ENCODE results near the gene ULK4. TPM values are rescaled to one million over a fixed set of nuclear protein-coding genes. Genes with fewer than 3 reads are reported as not detected.

Gene ULK4
- total and polyA plus RNA-seq, 9 donors, result 2.4 to 58.7 (median 7.3) TPM

DNA sequence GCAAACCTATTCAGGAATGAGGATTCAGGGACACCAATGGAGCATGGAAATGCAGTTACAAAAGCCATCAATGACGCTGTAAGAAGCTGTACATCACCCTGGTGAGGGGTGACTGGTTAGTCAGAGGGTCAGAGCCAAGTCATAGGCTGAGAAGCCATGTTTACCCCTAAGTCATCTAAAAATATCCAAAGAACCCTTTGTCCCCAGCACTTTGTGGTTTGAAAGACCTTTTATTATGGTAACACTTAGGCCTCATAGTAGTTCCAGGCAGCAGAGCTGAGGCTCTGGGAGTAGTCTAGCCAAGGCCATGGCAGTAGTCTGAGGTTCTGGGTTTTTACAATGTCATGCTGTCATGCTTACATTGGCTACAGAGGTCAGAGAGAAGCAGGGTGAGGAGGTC lies 631.4 kb downstream of the ULK4 start:
- DNase-seq, result no peak
- Histone ChIP-seq H3K27ac (no peak overlapping the region), H3K9me3 (no peaks in the 10 kb centered on the region), H3K4me3 (no peak overlapping the region), H3K4me1 (ENCODE audit: insufficient read depth) (peaks cover 3% of the 10 kb centered on the region), H3K36me3 (no peaks in the 10 kb centered on the region), H3K27me3 (no peaks in the 10 kb centered on the region)
- 89 to 96% (median 93%) methylated on average over 1 of the region's 1 CpG for WGBS, 3 donors
- intact Hi-C loops (cut with DNase I), result no loop called here
- TF ChIP-seq CTCF (IDR thresholded peaks at IDR 0.05), result no peak
- no peak for TF ChIP-seq POLR2A (IDR thresholded peaks at IDR 0.05)
- TF ChIP-seq EP300 (IDR thresholded peaks at IDR 0.05), result no peak

GRCh38 chr3:41329881-41330280 lies 632.0 kb downstream of the ULK4 start:
- Histone ChIP-seq H3K4me1 (ENCODE audit: insufficient read depth) (peaks cover 3% of the 10 kb centered on the region), H3K27ac (no peak overlapping the region), H3K4me3 (no peak overlapping the region), H3K36me3 (no peaks in the 10 kb centered on the region), H3K9me3 (no peaks in the 10 kb centered on the region), H3K27me3 (no peaks in the 10 kb centered on the region)
- intact Hi-C loops (cut with DNase I), result no loop called here
- WGBS, 3 donors, result 35 to 41% (median 40%) methylated on average over 2 of the region's 2 CpGs
- no peak for TF ChIP-seq POLR2A (IDR thresholded peaks at IDR 0.05)
- TF ChIP-seq CTCF (IDR thresholded peaks at IDR 0.05), result no peak
- TF ChIP-seq EP300 (IDR thresholded peaks at IDR 0.05), result no peak
- DNase-seq, result no peak

DNA sequence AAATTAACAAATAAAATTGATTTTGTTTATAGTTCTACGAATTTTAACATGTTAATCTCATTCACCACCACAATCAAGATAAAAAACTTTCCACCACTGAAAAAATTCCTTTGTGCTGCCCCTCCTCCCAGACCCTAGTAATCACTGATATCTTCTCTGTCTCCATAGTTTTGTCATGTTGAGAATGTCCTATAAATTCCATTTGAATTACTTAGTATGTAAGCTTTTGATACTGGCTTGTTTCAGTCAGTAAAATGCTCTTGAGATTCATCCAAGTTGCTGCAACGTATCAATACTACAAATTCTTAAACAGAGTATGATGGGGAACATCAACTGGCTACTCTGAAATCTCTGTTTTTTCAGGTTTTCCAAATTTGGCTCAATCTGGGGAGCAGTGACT lies 633.0 kb downstream of the ULK4 start:
- Histone ChIP-seq H3K36me3 (no peaks in the 10 kb centered on the region), H3K4me1 (ENCODE audit: insufficient read depth) (peaks cover 3% of the 10 kb centered on the region), H3K27me3 (no peaks in the 10 kb centered on the region), H3K4me3 (no peak overlapping the region), H3K9me3 (no peaks in the 10 kb centered on the region), H3K27ac (no peak overlapping the region)
- intact Hi-C loops (cut with DNase I), result no loop called here
- WGBS, 3 donors, result 21 to 58% (median 28%) methylated on average over 2 of the region's 2 CpGs
- no peak for DNase-seq
- TF ChIP-seq EP300 (IDR thresholded peaks at IDR 0.05) (no peak), CTCF (IDR thresholded peaks at IDR 0.05) (no peak), POLR2A (IDR thresholded peaks at IDR 0.05) (no peak)

DNA sequence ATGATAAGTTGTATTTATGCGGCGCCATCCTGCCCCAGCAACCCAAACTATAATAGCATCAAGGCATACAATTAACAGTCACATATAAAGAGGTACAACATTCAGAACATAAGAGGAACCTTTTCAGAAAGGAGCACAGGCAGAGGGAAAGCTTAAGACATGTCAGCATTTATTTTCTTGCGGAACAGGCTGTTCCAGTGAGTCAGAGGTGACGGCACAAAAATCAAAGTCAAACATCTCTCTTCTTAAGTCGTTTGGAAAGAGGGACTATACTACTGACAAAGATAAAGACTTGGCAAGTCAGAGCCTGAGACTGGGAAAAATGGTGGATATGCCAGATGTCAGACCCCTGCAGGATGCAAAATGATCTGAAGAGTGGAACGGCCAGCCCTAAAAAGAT lies 634.2 kb downstream of the ULK4 start:
- intact Hi-C loops (cut with DNase I), result no loop called here
- Histone ChIP-seq H3K4me3 (no peak overlapping the region), H3K27me3 (no peaks in the 10 kb centered on the region), H3K27ac (no peak overlapping the region), H3K36me3 (no peaks in the 10 kb centered on the region), H3K9me3 (no peaks in the 10 kb centered on the region), H3K4me1 (ENCODE audit: insufficient read depth) (peaks cover 3% of the 10 kb centered on the region)
- 75 to 81% (median 78%) methylated on average over 6 of the region's 6 CpGs for WGBS, 3 donors
- TF ChIP-seq EP300 (IDR thresholded peaks at IDR 0.05) (no peak), POLR2A (IDR thresholded peaks at IDR 0.05) (no peak), CTCF (IDR thresholded peaks at IDR 0.05) (no peak)
- no peak for DNase-seq

DNA sequence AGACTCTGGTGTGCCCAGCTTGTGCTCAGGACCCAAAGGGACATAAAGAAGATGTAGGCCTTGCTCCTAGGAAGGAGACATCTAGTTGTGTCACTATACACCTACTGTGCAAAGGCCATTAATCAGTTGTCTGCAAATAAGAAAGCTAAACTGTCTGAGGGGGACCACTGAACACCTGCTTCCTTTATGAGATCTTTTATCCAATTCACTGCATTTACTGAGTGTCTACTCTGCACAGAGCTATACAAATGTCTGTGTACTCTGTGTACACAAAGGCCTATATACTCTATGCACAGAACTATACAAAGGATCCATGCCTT lies 637.8 kb downstream of the ULK4 start:
- TF ChIP-seq EP300 (IDR thresholded peaks at IDR 0.05), result no peak
- TF ChIP-seq POLR2A (IDR thresholded peaks at IDR 0.05), result no peak
- TF ChIP-seq CTCF (IDR thresholded peaks at IDR 0.05), result no peak
- Histone ChIP-seq H3K9me3 (no peaks in the 10 kb centered on the region), H3K36me3 (no peaks in the 10 kb centered on the region), H3K27me3 (no peaks in the 10 kb centered on the region), H3K4me1 (ENCODE audit: insufficient read depth) (no peaks in the 10 kb centered on the region), H3K27ac (no peak overlapping the region), H3K4me3 (no peak overlapping the region)
- intact Hi-C loops (cut with DNase I), result no loop called here
- no peak for DNase-seq

Data from ovary (tissue), 9 donors.